HT-29 (cell line): Measurements from ENCODE around the gene C1QTNF1. TPM values are rescaled to one million over a fixed set of nuclear protein-coding genes. Genes with fewer than 3 reads are reported as not detected.
"Not testable (repeated sequence)": the region's sequence is repeated elsewhere in the genome, so short reads cannot be mapped to it uniquely, and the experiment has no call there.

Source experiments
- DNase-seq: peaks from one replicate; pipeline ENCODE4 v3.0.0-alpha.2; 2015; ENCODE audit warnings: low spot score
- total RNA-seq: library from RNA; depleted of rRNA; stranded (reverse); fragments of >200 nt; shearing (Covaris generic); gene quantifications from 2 replicates; pipeline ENCODE4 v1.2.3, GENCODE V29; 2014

C1QTNF1 gene
- total RNA-seq, 1 experiment from 2014 or later, result 7.5 TPM

- no peak for DNase-seq
Measured at GRCh38 chr17:79052131-79052530, 28.2 kb downstream of the C1QTNF1 start.

- DNase-seq, result no peak
Measured at GRCh38 chr17:79053251-79053925, 29.4 kb downstream of the C1QTNF1 start.

- no peak for DNase-seq
Measured at GRCh38 chr17:79054200-79054960, 30.4 kb downstream of the C1QTNF1 start.

- no peak for DNase-seq
Measured at GRCh38 chr17:79055197-79055596, 31.2 kb downstream of the C1QTNF1 start.

GRCh38 chr17:79057737-79058385, 33.9 kb downstream of the C1QTNF1 start:
- DNase-seq, result no peak

- DNase-seq, result no peak
Measured at GRCh38 chr17:79062691-79063090, 38.7 kb downstream of the C1QTNF1 start.

GRCh38 chr17:79064026-79064425, 40.1 kb downstream of the C1QTNF1 start:
- DNase-seq, result no peak

- DNase-seq, result peak; percentile 76
Measured at GRCh38 chr17:79065105-79065670, 41.2 kb downstream of the C1QTNF1 start.

- DNase-seq, result no peak
Measured at GRCh38 chr17:79066963-79067362, 43.0 kb downstream of the C1QTNF1 start.

- DNase-seq, result no peak
Measured at GRCh38 chr17:79070266-79070880, 46.4 kb downstream of the C1QTNF1 start.

- DNase-seq, result no peak
Measured at GRCh38 chr17:79071161-79071740, 47.3 kb downstream of the C1QTNF1 start.

- DNase-seq, result no peak
Measured at GRCh38 chr17:79072544-79072943, 48.6 kb downstream of the C1QTNF1 start.

GRCh38 chr17:79073016-79073705, 49.2 kb downstream of the C1QTNF1 start:
- no peak for DNase-seq

GRCh38 chr17:79073706-79074088, 49.7 kb downstream of the C1QTNF1 start:
- peak; percentile 84 for DNase-seq

GRCh38 chr17:79074121-79074648, 50.2 kb downstream of the C1QTNF1 start:
- DNase-seq, result not testable (repeated sequence)

- DNase-seq, result peak; percentile 91
Measured at GRCh38 chr17:79074649-79075445, 50.9 kb downstream of the C1QTNF1 start, which contains the start of gene ENGASE. TSS of gene ENGASE (plus strand) at chr17:79074824. CDS start at chr17:79074945, 121 bp downstream.

- DNase-seq, result no peak
Measured at GRCh38 chr17:79075446-79075750, 51.4 kb downstream of the C1QTNF1 start.

- DNase-seq, result no peak
Measured at GRCh38 chr17:79075861-79076406, 52.0 kb downstream of the C1QTNF1 start.

GRCh38 chr17:79077587-79077986, 53.6 kb downstream of the C1QTNF1 start:
- DNase-seq, result no peak
